Upper lobe of left lung (tissue), 4 donors: ENCODE results near the gene SLC8B1.
A peak's percentile ranks its signal among the peaks of the same experiment; 100 is the strongest.

ENCODE experiments used
- CTCF ChIP-seq, 6 experiments: fragments of 450-650 bp in 4 of 6; fragments of 200-600 bp in 2 of 6; sonication (generic) in 2 of 6; IDR thresholded peaks; one replicate each; pipeline ENCODE4 v1.5.1; 2016 to 2019; ENCODE audit warnings: antibody characterized with exemption in 6 of 6
- EP300 ChIP-seq, 4 donors: sonication (generic); formaldehyde crosslinking; IDR thresholded peaks; one replicate each; pipeline ENCODE4 v1.5.1; 2017; ENCODE audit warnings: antibody characterized with exemption in 4 of 4, control low read depth in 2 of 4
- POLR2A ChIP-seq, 4 donors: fragments of 450-650 bp; IDR thresholded peaks; one replicate each; pipeline ENCODE4 v1.5.1; 2016 to 2017; ENCODE audit warnings: antibody characterized with exemption in 4 of 4, mild to moderate bottlenecking in 2 of 4
- POLR2AphosphoS5 ChIP-seq, 2 donors: sonication (generic); formaldehyde crosslinking; IDR thresholded peaks; one replicate each; pipeline ENCODE4 v1.5.1; 2017; ENCODE audit warnings: antibody characterized with exemption in 2 of 2

- TF ChIP-seq CTCF (IDR thresholded peaks at IDR 0.05) = no peak
- TF ChIP-seq POLR2A (IDR thresholded peaks at IDR 0.05) = peak in 1 of 4 donors; percentile 5
- TF ChIP-seq EP300 (IDR thresholded peaks at IDR 0.05) = no peak
- TF ChIP-seq POLR2AphosphoS5 (IDR thresholded peaks at IDR 0.05) = no peak
Measured at GRCh38 chr12:113298861-113299545, 35.9 kb downstream of the SLC8B1 start.
